ENCODE measurements around the gene WDR64.

WDR64 gene

GRCh38 chr1:241666419-241666818, 14.3 kb downstream of the WDR64 start:
- no peak overlapping the region for H3K27ac ChIP-seq
- TF ChIP-seq CTCF (conservative IDR thresholded peaks at IDR 0.05): no peak
- TF ChIP-seq ZFX (IDR thresholded peaks at IDR 0.05): no peak

GRCh38 chr1:241672301-241672700, 20.2 kb downstream of the WDR64 start:
- H3K27ac ChIP-seq: no peak overlapping the region
- no peak for TF ChIP-seq CTCF (conservative IDR thresholded peaks at IDR 0.05)
- no peak for TF ChIP-seq ZFX (IDR thresholded peaks at IDR 0.05)

GRCh38 chr1:241674805-241675384, 22.8 kb downstream of the WDR64 start:
- H3K27ac ChIP-seq: no peak overlapping the region
- no peak for TF ChIP-seq ZFX (IDR thresholded peaks at IDR 0.05)
- no peak for TF ChIP-seq CTCF (conservative IDR thresholded peaks at IDR 0.05)

GRCh38 chr1:241675983-241676382, 23.9 kb downstream of the WDR64 start:
- H3K27ac ChIP-seq: no peak overlapping the region
- TF ChIP-seq ZFX (IDR thresholded peaks at IDR 0.05) (no peak), CTCF (conservative IDR thresholded peaks at IDR 0.05) (no peak)

GRCh38 chr1:241677201-241677600, 25.1 kb downstream of the WDR64 start:
- no peak for TF ChIP-seq ZFX (IDR thresholded peaks at IDR 0.05)
- TF ChIP-seq CTCF (conservative IDR thresholded peaks at IDR 0.05): no peak
- H3K27ac ChIP-seq: no peak overlapping the region

- TF ChIP-seq CTCF (conservative IDR thresholded peaks at IDR 0.05) (no peak), ZFX (IDR thresholded peaks at IDR 0.05) (no peak)
Observed at GRCh38 chr1:241678536-241678935, 26.5 kb downstream of the WDR64 start.

GRCh38 chr1:241679404-241679803, 27.3 kb downstream of the WDR64 start:
- no peak overlapping the region for H3K27ac ChIP-seq
- TF ChIP-seq ZFX (IDR thresholded peaks at IDR 0.05): no peak
- no peak for TF ChIP-seq CTCF (conservative IDR thresholded peaks at IDR 0.05)

More at GRCh38 chr1:241678536-241678935, 26.5 kb downstream of the WDR64 start:
- H3K27ac ChIP-seq: no peak overlapping the region

All from C4-2B (cell line).